ENCODE measurements around the gene CD80.
"Not testable (repeated sequence)": the region's sequence is repeated elsewhere in the genome, so short reads cannot be mapped to it uniquely, and the experiment has no call there.

CD80 gene

GRCh38 chr3:119559441-119559963 is at the start of gene CD80:
CD80 (minus strand) TSS chr3:119559614; CDS start chr3:119557728, 1,886 bp downstream.
- DNase-seq, result peak; percentile 69

GRCh38 chr3:119608405-119609000 is 49.1 kb upstream of the CD80 start:
- DNase-seq, result no peak

GRCh38 chr3:119604878-119605277 is 45.5 kb upstream of the CD80 start:
- no peak for DNase-seq

GRCh38 chr3:119602676-119603075 is 43.3 kb upstream of the CD80 start:
- no peak for DNase-seq

- DNase-seq, result no peak
Measured at GRCh38 chr3:119601154-119601553, 41.7 kb upstream of the CD80 start.

- DNase-seq, result peak; percentile 27
Measured at GRCh38 chr3:119600732-119601131, 41.3 kb upstream of the CD80 start.

GRCh38 chr3:119599558-119600174 is 40.3 kb upstream of the CD80 start:
- no peak for DNase-seq

- DNase-seq, result no peak
Measured at GRCh38 chr3:119598410-119599098, 39.1 kb upstream of the CD80 start.

GRCh38 chr3:119597548-119598288 is 38.3 kb upstream of the CD80 start, which contains the start of gene PLA1A:
PLA1A (plus strand) TSS chr3:119597885; CDS start chr3:119597914, 29 bp downstream.
- DNase-seq, result no peak

- DNase-seq, result no peak
Measured at GRCh38 chr3:119596398-119596797, 37.0 kb upstream of the CD80 start.

- DNase-seq, result no peak
Measured at GRCh38 chr3:119595639-119596334, 36.4 kb upstream of the CD80 start.

GRCh38 chr3:119594929-119595328 is 35.5 kb upstream of the CD80 start:
- DNase-seq, result not testable (repeated sequence)

- DNase-seq, result no peak
Measured at GRCh38 chr3:119594066-119594465, 34.7 kb upstream of the CD80 start.

- DNase-seq, result no peak
Measured at GRCh38 chr3:119592861-119593260, 33.4 kb upstream of the CD80 start.

GRCh38 chr3:119590706-119591105 is 31.3 kb upstream of the CD80 start:
- DNase-seq, result no peak

GRCh38 chr3:119589102-119589773 is 29.8 kb upstream of the CD80 start:
- no peak for DNase-seq

- DNase-seq, result peak; percentile 12
Measured at GRCh38 chr3:119588112-119588511, 28.7 kb upstream of the CD80 start.

- no peak for DNase-seq
Measured at GRCh38 chr3:119586733-119587172, 27.3 kb upstream of the CD80 start.

- no peak for DNase-seq
Measured at GRCh38 chr3:119585856-119586570, 26.6 kb upstream of the CD80 start.

- DNase-seq, result no peak
Measured at GRCh38 chr3:119585208-119585607, 25.8 kb upstream of the CD80 start.

- peak; percentile 57 for DNase-seq
Measured at GRCh38 chr3:119582178-119582577, 22.8 kb upstream of the CD80 start.

Measured in activated naive CD4-positive, alpha-beta T cell treated with Interleukin-2 at 50 U/mL for 16 hours (primary cell).